ENCODE data around the gene ATP4B.

DNA sequence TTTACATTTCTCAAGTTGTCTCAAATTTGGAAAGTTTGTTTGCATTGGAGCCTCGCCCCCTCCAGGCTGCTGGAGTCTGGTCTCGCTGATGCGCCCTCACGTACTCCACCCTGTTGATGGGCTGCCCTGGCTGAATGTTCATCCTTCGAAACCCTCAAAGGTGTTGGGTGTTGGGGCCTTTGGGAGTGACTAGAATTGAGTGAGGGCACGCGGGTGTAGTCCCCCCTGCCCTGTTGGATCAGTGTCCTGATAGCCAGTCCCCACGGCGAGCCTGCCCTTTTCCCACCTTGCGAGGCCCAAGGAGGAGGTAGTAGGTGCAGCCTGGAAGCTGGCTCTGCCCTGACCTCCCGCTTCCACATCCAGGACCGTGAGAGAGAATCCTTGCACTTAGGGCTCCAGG, 58.6 kb downstream of the ATP4B start:
- TF ChIP-seq EZH2 (IDR thresholded peaks at IDR 0.05; ENCODE audit: borderline replicate concordance, low read length): no peak
- TF ChIP-seq, protein P1, sequence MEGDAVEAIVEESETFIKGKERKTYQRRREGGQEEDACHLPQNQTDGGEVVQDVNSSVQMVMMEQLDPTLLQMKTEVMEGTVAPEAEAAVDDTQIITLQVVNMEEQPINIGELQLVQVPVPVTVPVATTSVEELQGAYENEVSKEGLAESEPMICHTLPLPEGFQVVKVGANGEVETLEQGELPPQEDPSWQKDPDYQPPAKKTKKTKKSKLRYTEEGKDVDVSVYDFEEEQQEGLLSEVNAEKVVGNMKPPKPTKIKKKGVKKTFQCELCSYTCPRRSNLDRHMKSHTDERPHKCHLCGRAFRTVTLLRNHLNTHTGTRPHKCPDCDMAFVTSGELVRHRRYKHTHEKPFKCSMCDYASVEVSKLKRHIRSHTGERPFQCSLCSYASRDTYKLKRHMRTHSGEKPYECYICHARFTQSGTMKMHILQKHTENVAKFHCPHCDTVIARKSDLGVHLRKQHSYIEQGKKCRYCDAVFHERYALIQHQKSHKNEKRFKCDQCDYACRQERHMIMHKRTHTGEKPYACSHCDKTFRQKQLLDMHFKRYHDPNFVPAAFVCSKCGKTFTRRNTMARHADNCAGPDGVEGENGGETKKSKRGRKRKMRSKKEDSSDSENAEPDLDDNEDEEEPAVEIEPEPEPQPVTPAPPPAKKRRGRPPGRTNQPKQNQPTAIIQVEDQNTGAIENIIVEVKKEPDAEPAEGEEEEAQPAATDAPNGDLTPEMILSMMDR (IDR thresholded peaks at IDR 0.05; ENCODE audit: low read length): no peak
